Left renal cortex interstitium (tissue), 4 donors: Measurements from ENCODE around the gene BAIAP2. TPM values are rescaled to one million over a fixed set of nuclear protein-coding genes. Genes with fewer than 3 reads are reported as not detected.
"Not testable (repeated sequence)": the region's sequence is repeated elsewhere in the genome, so short reads cannot be mapped to it uniquely, and the experiment has no call there.

Experiments
- DNase-seq, 4 donors: peaks; one replicate each; pipeline ENCODE4 v3.0.0-alpha.2; 2013; ENCODE audit warnings: low read depth in 4 of 4, low spot score in 2 of 4, missing footprints in 1 of 4
- polyA plus RNA-seq, 4 donors: library from polyadenylated mRNA; unstranded; fragments of 120-200 nt; gene quantifications; one replicate each; pipeline ENCODE4 v1.2.1, GENCODE V29; 2013; ENCODE audit not compliant: insufficient read length in 4 of 4

Gene BAIAP2
- polyA plus RNA-seq, 4 donors = 33.0 to 47.1 (median 41.2) TPM

DNA sequence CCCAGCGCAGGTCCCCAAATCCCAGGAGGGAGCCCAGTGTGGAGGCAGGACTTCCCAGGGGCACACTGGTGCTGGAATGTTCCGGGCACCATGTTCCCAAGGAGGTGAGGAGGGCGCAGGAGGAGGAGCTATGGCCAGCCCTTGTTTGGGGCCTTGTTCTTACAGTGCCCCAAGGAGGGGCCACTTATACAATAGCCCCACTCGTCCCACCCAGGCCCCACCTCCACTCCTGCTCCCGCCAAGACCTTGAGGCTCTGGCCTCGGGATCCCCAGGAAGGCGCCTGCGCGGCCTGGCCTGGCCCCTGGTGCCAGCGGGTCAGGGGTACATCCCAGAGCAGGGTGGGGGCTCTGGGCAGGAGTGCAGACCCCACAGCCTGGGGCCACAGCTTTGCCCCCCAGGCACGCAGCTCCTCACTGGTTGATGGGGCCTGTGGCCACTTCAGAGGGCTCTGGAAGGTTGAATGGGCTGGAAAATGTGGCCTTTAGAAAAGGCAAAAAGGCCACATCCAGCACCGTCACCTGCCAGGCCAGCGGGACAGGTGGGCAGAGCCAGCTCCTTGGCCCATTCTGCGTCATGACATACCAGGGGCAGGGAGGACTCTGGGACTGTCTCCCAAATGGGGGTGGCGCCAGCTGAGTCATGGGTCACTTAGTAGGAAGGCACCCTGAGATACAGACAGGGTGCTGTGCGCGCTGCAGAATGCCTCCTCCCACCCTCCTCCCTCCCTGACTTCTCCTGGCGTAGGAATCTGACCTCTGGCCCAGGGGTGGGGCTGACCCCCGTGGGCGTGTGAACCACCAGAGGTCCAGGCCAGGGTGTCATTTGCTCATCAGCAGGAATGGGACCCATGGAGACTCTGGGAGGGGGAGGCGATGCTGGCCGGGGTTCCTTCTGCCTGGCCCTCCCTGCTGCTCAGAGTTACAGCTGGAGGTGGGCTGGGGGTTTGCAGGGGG lies 98.1 kb downstream of the BAIAP2 start:
- DNase-seq = no peak

GRCh38 chr17:81134064-81134781 lies 99.3 kb downstream of the BAIAP2 start:
- DNase-seq = no peak

DNA sequence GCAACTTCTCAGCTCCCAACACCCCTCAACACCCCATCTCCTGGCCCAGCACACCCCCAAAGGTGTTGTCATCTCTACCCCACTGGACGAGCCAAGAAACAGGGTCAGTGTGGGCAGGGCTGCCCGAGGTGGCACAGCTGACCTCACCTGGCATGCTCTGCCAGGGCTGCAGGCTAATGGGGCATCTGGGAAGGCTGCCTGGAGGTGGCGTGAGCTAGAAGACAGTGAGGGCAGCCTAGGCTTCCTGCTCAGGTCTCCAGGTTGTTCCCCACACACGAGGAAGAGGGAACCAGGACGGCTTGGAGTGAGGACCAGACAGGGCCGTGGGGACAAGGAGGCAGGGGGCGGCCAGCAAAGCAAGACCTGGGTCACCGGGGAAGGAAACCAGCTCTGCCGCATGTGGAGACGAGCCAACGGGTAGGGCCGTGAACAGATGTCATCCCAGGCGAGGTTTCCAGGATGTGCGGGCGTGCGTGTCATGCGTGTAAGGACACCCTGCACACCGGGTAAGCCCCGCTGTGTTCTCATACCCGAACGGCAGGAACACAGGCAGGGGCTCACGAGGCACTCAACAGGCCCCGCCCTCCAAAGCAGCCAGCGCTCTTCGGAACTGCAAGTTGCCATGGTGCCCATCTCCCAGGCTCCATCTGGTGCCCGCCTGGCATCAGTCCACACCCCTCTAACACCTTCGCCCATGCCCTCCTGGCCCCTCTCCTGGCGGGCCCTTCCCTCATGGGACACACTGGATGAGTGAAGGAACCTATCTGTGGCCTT lies 100.7 kb downstream of the BAIAP2 start:
- no peak for DNase-seq

GRCh38 chr17:81136366-81136765 lies 101.4 kb downstream of the BAIAP2 start:
- no peak for DNase-seq

DNA sequence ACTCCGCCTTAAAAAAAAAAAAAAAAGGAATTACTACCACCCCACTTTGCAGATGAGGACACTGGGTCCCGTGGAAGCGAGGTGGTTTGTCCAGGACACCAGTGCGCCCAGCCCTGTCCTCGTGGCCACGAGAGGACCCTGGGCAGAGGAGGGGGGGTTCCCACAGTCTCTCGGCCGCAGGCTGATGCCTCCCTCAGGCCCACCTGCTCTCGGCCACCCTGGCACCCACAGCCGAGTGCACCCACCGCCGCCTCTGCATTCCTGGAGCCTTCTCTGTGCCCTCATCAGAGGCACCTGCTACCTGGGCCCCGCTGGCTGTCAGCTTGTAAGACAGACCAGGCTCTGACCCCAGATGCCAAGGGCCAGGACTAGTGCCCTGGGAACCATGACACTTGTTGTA lies 102.3 kb downstream of the BAIAP2 start:
- DNase-seq = no peak

GRCh38 chr17:81138083-81138482 lies 103.1 kb downstream of the BAIAP2 start:
- DNase-seq = no peak

- DNase-seq = no peak
Measured at GRCh38 chr17:81138500-81138899, 103.5 kb downstream of the BAIAP2 start.

- DNase-seq = no peak
Measured at GRCh38 chr17:81139428-81139827, 104.5 kb downstream of the BAIAP2 start.

GRCh38 chr17:81140018-81140417 lies 105.1 kb downstream of the BAIAP2 start:
- no peak for DNase-seq

GRCh38 chr17:81140695-81141094 lies 105.7 kb downstream of the BAIAP2 start:
- no peak for DNase-seq

GRCh38 chr17:81142301-81143199 lies 107.6 kb downstream of the BAIAP2 start:
- DNase-seq = peak in 2 of 4 donors; percentile 46 to 67

GRCh38 chr17:81143200-81143527 lies 108.2 kb downstream of the BAIAP2 start:
- no peak for DNase-seq

DNA sequence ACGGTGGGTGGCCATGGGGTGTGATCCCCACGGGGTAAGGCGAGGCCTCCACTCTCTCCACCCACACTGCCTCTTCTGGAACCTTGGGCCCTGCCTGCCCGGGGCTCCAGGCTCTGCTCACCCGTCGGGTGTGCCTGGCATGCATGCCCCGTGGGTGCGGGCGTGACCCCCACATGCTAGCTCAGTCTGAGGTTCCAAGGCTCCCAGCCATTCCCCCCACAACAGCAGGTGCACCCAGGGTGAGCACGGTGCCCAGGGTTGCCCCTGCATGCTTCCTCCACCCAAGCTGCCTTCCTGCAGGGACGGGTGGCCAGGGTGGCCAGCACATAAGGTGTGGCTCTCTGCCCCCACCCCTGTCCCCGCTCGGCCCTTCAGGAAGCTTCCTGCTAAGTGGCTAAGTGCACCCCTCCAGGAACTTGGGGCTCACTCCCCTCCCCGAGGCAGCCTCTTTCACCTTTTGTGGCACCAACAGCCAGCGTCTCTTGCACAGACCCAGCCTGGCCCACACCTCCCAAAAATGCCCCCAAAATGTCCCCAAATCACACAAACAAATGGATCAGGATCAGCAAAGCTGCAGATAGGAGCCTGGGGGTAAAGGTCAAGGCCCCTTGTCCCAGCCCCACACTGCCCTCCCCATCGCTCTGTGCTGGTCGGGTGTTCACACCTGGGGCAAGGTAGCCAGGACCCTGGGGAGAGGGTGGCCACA lies 108.9 kb downstream of the BAIAP2 start:
- DNase-seq = no peak

DNA sequence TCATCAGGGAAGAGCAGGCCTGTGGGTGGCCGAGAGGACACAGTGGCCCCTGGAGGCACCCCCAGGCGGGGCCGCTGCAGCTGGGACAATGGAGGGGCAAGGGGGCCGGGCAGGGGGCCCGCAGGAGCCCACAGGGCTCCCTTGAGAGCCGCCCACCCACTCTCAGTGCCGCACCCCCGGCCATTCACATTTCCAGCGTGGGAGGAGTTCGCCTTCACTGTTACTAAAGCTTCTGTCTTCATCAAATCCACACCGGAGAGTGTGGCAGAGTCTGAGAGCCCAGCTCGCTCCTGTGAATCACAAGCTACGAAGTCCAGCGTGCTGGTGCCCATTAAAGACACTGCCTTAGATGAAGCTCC lies 109.5 kb downstream of the BAIAP2 start:
- DNase-seq = no peak

DNA sequence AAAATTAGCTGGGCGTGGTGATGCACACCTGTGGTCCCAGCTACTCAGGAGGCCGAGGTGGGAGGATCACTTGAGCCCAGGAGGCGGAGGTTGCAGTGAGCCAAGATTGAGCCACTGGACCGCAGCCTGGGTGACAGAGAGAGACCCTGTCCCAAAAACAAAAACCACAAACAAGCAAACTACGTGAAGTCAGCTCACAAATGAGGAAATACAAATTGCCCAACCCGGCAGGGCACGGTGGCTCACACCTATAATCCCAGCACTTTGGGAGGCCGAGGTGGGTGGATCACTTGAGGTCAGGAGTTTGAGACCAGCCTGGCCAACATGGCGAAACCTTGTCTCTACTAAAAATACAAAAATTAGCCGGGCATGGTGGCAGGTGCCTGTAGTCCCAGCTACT lies 111.3 kb downstream of the BAIAP2 start:
- DNase-seq = not testable (repeated sequence)

GRCh38 chr17:81147701-81148100 lies 112.8 kb downstream of the BAIAP2 start:
- DNase-seq = no peak

DNA sequence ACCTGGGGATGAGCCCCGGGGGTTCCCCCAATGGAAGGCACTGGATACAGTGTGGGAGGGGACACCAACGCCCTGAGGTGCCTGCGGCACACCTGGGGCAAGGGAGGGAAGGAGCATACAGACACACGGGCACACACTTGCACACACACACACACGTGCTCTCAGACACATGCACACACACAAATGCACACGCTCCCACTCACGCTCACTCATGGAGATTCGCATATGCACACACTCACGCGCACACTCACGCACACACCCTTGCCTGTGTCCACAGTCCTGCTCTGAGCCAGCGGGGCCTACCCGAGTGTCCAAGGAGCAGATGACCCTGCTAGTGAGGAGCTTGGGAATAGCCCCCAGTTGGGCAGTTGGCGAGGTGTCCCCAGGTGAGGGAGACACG lies 113.6 kb downstream of the BAIAP2 start:
- no peak for DNase-seq

- DNase-seq = no peak
Measured at GRCh38 chr17:81148986-81149533, 114.1 kb downstream of the BAIAP2 start.

GRCh38 chr17:81150377-81151077 lies 115.6 kb downstream of the BAIAP2 start:
- no peak for DNase-seq
